Naive B cell (primary cell): ENCODE data around the gene STK40. TPM values are rescaled to one million over a fixed set of nuclear protein-coding genes. Genes with fewer than 3 reads are reported as not detected.

ENCODE experiments used
- ATAC-seq, 2 donors: fragments of 150-1000 bp; cut with Tn5 transposase; 2 replicates each; pipeline ENCODE4 v1.10.0; 2021; ENCODE audit warnings: low read depth in 2 of 2, mild to moderate bottlenecking in 2 of 2, moderate library complexity in 2 of 2
- DNase-seq: peaks from one replicate; pipeline ENCODE4 v3.0.0; 2022
- H3K27ac Mint-ChIP-seq, 6 donors: one replicate each; pipeline ENCODE4 v1.8.0; 2020 to 2022; ENCODE audit warnings: mild to moderate bottlenecking in 6 of 6, mixed read lengths in 6 of 6, moderate library complexity in 5 of 6, inconsistent platforms in 2 of 6
- H3K27me3 Mint-ChIP-seq, 3 donors: one replicate each; pipeline ENCODE4 v1.8.0; 2021 to 2022; ENCODE audit warnings: mixed read lengths in 3 of 3, mild to moderate bottlenecking in 1 of 3
- H3K36me3 Mint-ChIP-seq, 2 donors: one replicate each; pipeline ENCODE4 v1.8.0; 2020 to 2022; ENCODE audit warnings: mixed read lengths in 2 of 2, inconsistent platforms in 1 of 2, mild to moderate bottlenecking in 1 of 2
- H3K4me1 Mint-ChIP-seq, 3 donors: one replicate each; pipeline ENCODE4 v1.8.0; 2020 to 2022; ENCODE audit warnings: mixed read lengths in 3 of 3, inconsistent platforms in 1 of 3, mild to moderate bottlenecking in 1 of 3, moderate library complexity in 1 of 3
- H3K4me3 Mint-ChIP-seq, 8 donors: one replicate each; pipeline ENCODE4 v1.8.0; 2020 to 2022; ENCODE audit warnings: mild to moderate bottlenecking in 8 of 8, mixed read lengths in 8 of 8, moderate library complexity in 8 of 8, inconsistent platforms in 2 of 8
- H3K9me3 Mint-ChIP-seq, 7 donors: one replicate each; pipeline ENCODE4 v1.8.0; 2020 to 2022; ENCODE audit warnings: mixed read lengths in 7 of 7, mild to moderate bottlenecking in 5 of 7, inconsistent platforms in 2 of 7, moderate library complexity in 1 of 7
- polyA plus RNA-seq, 6 donors: library from polyadenylated mRNA; unstranded; fragments of 300-500 nt; fragmentation: Illumina TruSeq; gene quantifications; one replicate each; pipeline ENCODE4 v1.2.3, GENCODE V29; 2021; ENCODE audit warnings: low read depth in 6 of 6

STK40 gene
- polyA plus RNA-seq, 6 donors from 2014 or later, result 62.3 to 105 (median 73.3) TPM

DNA sequence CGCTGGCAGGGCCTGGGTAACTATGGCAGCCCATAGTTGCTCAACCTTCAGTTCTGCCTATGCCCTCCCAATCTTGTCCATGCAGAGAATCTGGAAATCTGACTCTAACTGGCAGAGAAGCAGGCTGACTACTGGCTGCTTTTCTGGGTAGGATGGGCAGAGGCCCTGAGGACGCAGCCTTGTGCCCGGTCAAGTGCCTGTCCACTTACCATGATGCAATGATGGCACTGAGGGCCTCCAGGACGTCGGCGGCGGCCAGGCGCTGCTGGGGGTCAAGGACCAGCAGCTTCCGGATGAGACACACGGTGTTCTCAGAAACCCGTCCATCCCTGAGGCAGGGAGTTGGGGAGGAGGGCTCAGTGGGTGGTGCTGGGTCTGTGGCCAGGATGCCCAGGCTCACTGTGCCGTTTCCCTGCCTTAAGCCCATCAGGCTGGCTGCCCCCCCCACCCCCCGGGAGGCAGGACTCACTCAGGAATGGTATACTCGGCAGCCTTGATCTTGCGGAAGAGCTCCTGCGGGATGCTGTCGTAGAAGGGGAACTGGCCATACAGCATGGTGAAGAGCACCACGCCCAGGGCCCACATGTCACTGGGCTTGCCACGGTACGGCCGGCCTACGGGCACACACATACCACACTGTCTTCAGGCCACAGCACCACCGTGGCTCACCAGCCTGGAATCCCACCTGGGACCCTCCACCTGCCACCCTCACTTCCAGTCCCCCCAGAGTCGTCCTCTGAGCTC lies 41.9 kb downstream of the STK40 start:
- Mint-ChIP-seq H3K4me3 (no peak overlapping the region), H3K36me3 (peaks cover 8 to 39% of the 10 kb centered on the region in 2 donors), H3K9me3 (no peaks in the 10 kb centered on the region), H3K4me1 (peaks cover 4 to 15% (median 12%) of the 10 kb centered on the region in 3 donors), H3K27ac (peak overlapping the region in 2 of 6 donors; percentile 24 to 38), H3K27me3 (no peaks in the 10 kb centered on the region)
- ATAC-seq, result no peak
- no peak for DNase-seq

DNA sequence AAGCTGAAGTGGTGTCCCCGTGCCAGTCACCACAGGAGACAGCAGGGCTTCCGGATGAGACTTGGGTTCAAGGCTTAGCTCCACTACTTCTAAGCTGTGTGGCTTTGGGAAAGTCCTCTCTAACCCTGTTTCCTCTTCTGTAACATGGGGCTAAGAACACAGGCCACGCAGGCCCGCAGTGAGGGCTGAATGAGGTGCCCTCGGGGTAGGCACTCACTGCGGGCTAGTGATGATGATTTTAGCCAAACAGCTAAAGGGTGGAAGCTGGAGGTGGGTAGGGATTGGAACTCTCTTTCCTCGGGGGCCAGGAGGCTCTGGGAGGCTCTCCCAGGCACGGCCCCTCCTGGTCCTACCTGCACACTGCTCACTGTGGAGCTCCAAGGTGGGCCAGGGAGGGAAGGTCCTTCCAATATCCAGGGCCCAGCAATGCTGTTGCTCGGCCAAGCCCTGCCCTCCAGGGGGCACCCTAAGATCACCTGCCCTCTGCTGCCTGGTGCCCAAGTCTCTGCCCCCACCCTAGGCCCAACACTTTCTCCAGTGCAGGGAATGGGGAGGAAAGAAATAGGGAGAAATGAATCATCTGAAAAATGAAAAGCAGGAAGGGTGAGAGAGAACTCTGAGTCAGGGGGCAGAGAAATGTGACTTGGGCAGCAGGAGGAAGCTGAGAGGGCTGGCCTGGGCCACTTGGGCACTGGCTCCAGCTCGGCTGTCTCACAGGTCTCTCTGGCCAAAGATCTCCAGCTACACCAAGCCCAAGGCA lies 43.1 kb downstream of the STK40 start:
- no peaks in the 10 kb centered on the region for H3K27me3 Mint-ChIP-seq
- H3K9me3 Mint-ChIP-seq, result no peaks in the 10 kb centered on the region
- DNase-seq (peak; percentile 52), ATAC-seq (peak; percentile 70 to 84)
- H3K27ac Mint-ChIP-seq, result peak overlapping the region in 1 of 6 donors; percentile 89
- H3K36me3 Mint-ChIP-seq, result peaks cover 0 to 29% of the 10 kb centered on the region in 2 donors
- peak overlapping the region in 1 of 8 donors; percentile 29 for H3K4me3 Mint-ChIP-seq
- peaks cover 4 to 17% (median 16%) of the 10 kb centered on the region in 3 donors for H3K4me1 Mint-ChIP-seq

GRCh38 chr1:36341626-36342320 lies 44.0 kb downstream of the STK40 start:
- ATAC-seq (no peak), DNase-seq (no peak)
- peaks cover 4 to 21% (median 16%) of the 10 kb centered on the region in 3 donors for H3K4me1 Mint-ChIP-seq
- H3K27ac Mint-ChIP-seq, result no peak overlapping the region
- peaks cover 0 to 21% of the 10 kb centered on the region in 2 donors for H3K36me3 Mint-ChIP-seq
- no peaks in the 10 kb centered on the region for H3K27me3 Mint-ChIP-seq
- H3K4me3 Mint-ChIP-seq, result no peak overlapping the region
- no peaks in the 10 kb centered on the region for H3K9me3 Mint-ChIP-seq

GRCh38 chr1:36339615-36340014 lies 46.1 kb downstream of the STK40 start:
- no peaks in the 10 kb centered on the region for H3K27me3 Mint-ChIP-seq
- H3K9me3 Mint-ChIP-seq, result no peaks in the 10 kb centered on the region
- ATAC-seq (no peak), DNase-seq (no peak)
- peak overlapping the region in 1 of 6 donors; percentile 33 for H3K27ac Mint-ChIP-seq
- peaks cover 4 to 21% (median 16%) of the 10 kb centered on the region in 3 donors for H3K4me1 Mint-ChIP-seq
- peaks cover 0 to 13% of the 10 kb centered on the region in 2 donors for H3K36me3 Mint-ChIP-seq
- no peak overlapping the region for H3K4me3 Mint-ChIP-seq

DNA sequence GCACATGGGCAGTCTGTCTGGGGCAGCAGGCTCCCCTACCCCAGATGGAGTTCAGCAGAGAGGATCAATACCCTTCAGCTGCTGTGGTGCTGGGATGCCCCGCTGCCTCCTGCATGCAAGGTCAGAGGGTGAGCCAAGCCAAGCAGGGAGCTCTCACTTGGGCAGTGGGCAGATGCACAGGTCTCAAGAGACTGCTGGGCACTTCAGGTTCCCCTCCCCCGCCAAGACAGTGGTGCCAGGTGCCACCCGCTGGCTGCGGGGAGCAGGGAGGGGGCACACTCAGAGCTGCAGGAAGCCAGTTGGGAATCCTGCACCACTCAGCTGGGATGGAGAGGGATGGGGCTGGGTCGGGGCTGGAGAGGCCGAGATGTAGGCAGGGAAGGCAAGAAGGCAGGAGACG lies 46.5 kb downstream of the STK40 start:
- peak overlapping the region in 2 of 6 donors; percentile 33 to 34 for H3K27ac Mint-ChIP-seq
- no peak for ATAC-seq
- H3K9me3 Mint-ChIP-seq, result no peaks in the 10 kb centered on the region
- no peaks in the 10 kb centered on the region for H3K27me3 Mint-ChIP-seq
- peaks cover 4 to 21% (median 16%) of the 10 kb centered on the region in 3 donors for H3K4me1 Mint-ChIP-seq
- peaks cover 0 to 12% of the 10 kb centered on the region in 2 donors for H3K36me3 Mint-ChIP-seq
- H3K4me3 Mint-ChIP-seq, result no peak overlapping the region
- no peak for DNase-seq

DNA sequence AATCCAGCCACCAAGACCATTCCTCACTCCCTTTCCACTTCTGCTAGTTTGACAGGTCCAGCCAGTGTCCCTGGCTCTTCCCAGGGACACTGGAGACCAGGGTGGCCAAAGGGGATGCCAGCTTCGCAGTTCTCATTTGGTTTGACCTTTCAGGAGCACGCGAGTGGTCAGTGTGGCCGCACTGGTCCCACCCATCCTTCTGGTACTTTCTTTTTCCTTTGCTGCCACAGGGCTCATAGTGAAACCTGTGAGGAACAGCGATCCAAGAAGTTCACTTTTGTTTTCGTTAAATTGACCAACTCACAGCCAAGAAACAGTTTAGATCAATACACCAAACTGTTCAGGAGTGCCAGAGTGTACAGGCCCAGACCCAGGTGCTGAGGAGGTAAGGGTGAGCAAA lies 47.9 kb downstream of the STK40 start:
- Mint-ChIP-seq H3K4me1 (peaks cover 4 to 21% (median 16%) of the 10 kb centered on the region in 3 donors), H3K27ac (no peak overlapping the region), H3K9me3 (no peaks in the 10 kb centered on the region)

DNA sequence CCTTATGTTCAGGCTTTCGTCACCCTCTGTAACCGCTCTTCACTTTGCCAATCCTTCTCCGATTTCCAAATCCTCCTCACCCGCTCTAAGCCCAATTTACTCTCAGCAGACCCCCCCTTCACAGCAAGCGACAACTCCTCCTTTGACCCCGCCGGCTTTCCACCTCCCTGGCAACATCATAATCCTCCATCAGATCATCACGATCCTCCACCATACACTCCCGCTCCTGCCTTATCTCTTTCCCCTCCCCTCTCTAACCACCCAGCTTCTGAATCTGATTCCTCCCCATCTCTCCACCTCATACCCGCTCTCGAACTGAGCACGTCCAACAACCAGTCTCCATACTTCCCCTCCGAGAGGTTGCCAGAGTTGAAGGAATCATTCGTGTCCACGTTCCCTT lies 54.8 kb downstream of the STK40 start:
- Mint-ChIP-seq H3K27me3 (peaks cover 16 to 39% (median 38%) of the 10 kb centered on the region in 3 donors), H3K9me3 (no peaks in the 10 kb centered on the region), H3K4me1 (no peaks in the 10 kb centered on the region), H3K36me3 (no peaks in the 10 kb centered on the region), H3K4me3 (no peak overlapping the region), H3K27ac (no peak overlapping the region)
- no peak for DNase-seq
- ATAC-seq, result no peak

More for the DNA sequence above, 47.9 kb downstream of the STK40 start:
- Mint-ChIP-seq H3K36me3 (peaks cover 0 to 12% of the 10 kb centered on the region in 2 donors), H3K27me3 (no peaks in the 10 kb centered on the region), H3K4me3 (peak overlapping the region in 1 of 8 donors; percentile 22)
- no peak for ATAC-seq
- DNase-seq, result no peak

DNA sequence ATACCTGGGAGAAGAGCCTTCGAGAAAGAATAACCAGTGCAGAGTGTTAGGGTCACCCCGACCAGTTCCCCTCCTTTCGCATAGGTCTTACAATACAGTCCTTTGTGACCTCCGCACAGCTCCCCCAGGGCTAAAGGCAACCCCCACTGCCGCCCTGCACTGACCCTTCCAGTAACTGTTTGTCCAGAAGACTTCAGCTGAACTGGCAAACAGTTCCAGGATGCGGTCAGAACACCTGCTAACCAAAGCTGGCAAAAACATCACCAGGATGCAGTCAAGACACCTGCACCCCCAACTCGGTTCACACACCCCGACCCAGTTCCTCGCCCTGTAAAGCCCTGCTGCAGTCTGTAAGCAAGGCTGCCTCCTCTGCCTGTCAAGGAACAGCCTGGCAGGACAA lies 55.9 kb downstream of the STK40 start:
- peaks cover 20 to 43% (median 38%) of the 10 kb centered on the region in 3 donors for H3K27me3 Mint-ChIP-seq
- H3K4me3 Mint-ChIP-seq, result no peak overlapping the region
- peaks cover 0 to 3% (median under 1%) of the 10 kb centered on the region in 3 donors for H3K4me1 Mint-ChIP-seq
- ATAC-seq (no peak), DNase-seq (no peak)
- no peaks in the 10 kb centered on the region for H3K36me3 Mint-ChIP-seq
- H3K27ac Mint-ChIP-seq, result peak overlapping the region in 1 of 6 donors; percentile 59
- H3K9me3 Mint-ChIP-seq, result no peaks in the 10 kb centered on the region

DNA sequence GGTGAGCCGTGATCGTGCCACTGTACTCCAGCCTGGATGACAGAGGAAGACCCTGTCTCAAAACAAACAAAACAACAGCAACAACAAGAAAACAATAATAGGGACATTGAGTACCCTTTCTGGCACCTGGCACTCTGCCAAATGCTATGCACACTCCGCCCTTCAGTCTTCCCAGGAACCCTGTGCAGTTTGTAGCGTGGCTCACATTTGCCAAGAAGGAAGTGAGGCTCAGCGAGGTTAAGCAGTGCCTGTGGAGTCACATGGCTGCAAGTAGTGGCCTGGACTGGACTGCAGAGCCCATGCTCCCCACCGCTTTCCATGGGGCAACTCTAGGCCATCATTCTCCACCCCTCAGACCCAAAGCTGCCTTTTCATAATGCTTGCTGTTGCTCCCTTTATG lies 57.0 kb downstream of the STK40 start:
- no peak overlapping the region for H3K27ac Mint-ChIP-seq
- no peak overlapping the region for H3K4me3 Mint-ChIP-seq
- no peak for DNase-seq
- peaks cover 20 to 49% (median 38%) of the 10 kb centered on the region in 3 donors for H3K27me3 Mint-ChIP-seq
- H3K4me1 Mint-ChIP-seq, result peaks cover 10 to 14% (median 11%) of the 10 kb centered on the region in 3 donors
- ATAC-seq, result no peak
- H3K36me3 Mint-ChIP-seq, result no peaks in the 10 kb centered on the region
- no peaks in the 10 kb centered on the region for H3K9me3 Mint-ChIP-seq

DNA sequence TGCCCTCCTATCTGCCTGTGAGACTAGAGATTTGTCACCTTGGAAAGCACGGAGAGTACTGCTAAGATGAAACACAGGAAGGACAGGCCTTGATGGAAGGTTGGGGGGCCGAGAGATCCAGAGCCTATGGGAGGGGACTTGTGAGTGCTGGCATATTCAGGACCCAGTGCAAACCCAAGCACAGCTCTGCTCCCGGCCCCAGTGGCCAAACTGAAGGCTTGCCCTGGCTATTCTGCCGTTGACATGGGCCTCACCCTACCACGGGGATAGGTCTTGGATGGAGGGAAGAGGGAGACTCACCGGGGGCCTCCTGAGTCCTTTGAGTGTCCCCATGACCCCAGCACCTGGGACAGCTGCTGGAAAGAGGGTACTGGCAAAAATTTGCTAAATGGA lies 57.6 kb downstream of the STK40 start:
- DNase-seq, result no peak
- no peak for ATAC-seq
- Mint-ChIP-seq H3K27me3 (peaks cover 20 to 49% (median 38%) of the 10 kb centered on the region in 3 donors), H3K4me1 (peaks cover 11 to 15% (median 11%) of the 10 kb centered on the region in 3 donors), H3K9me3 (no peaks in the 10 kb centered on the region), H3K27ac (no peak overlapping the region), H3K36me3 (no peaks in the 10 kb centered on the region), H3K4me3 (peak overlapping the region in 1 of 8 donors; percentile 52)

GRCh38 chr1:36327421-36328087 lies 58.2 kb downstream of the STK40 start:
- no peak for ATAC-seq
- peak overlapping the region in 3 of 8 donors; percentile 16 to 52 (median 35) for H3K4me3 Mint-ChIP-seq
- no peak for DNase-seq
- peaks cover 11 to 15% (median 11%) of the 10 kb centered on the region in 3 donors for H3K4me1 Mint-ChIP-seq
- H3K27me3 Mint-ChIP-seq, result peaks cover 20 to 49% (median 38%) of the 10 kb centered on the region in 3 donors
- H3K9me3 Mint-ChIP-seq, result no peaks in the 10 kb centered on the region
- no peak overlapping the region for H3K27ac Mint-ChIP-seq
- H3K36me3 Mint-ChIP-seq, result no peaks in the 10 kb centered on the region

GRCh38 chr1:36326499-36326898 lies 59.2 kb downstream of the STK40 start:
- ATAC-seq, result no peak
- Mint-ChIP-seq H3K4me1 (peaks cover 15 to 20% (median 16%) of the 10 kb centered on the region in 3 donors), H3K27ac (peak overlapping the region in 2 of 6 donors; percentile 38 to 56), H3K27me3 (peaks cover 20 to 44% (median 36%) of the 10 kb centered on the region in 3 donors), H3K36me3 (no peaks in the 10 kb centered on the region), H3K9me3 (no peaks in the 10 kb centered on the region), H3K4me3 (peak overlapping the region in 3 of 8 donors; percentile 33 to 61 (median 33))
- DNase-seq, result no peak

DNA sequence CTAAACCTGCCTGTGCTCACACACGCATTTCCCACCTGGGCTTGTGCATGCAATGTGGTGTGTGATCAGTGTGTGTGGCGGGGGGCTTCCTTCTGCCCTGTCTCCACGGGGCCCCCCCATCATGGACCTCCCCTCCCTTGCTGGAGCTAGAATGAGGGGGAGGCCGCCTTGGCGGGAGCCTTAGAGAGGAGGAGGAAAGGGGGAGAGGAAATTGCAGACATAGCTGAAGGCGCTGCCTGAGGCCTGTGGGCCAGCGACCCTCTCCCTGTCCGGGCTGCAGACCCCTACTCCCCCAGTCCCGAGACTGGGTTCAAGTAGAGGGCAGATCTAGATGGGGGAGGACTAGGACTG lies 61.4 kb downstream of the STK40 start:
- no peaks in the 10 kb centered on the region for H3K36me3 Mint-ChIP-seq
- ATAC-seq, result no peak
- peak overlapping the region; percentile 74 to 90 (median 82) for H3K4me3 Mint-ChIP-seq
- DNase-seq, result no peak
- H3K4me1 Mint-ChIP-seq, result peaks cover 23 to 34% (median 24%) of the 10 kb centered on the region in 3 donors
- H3K27ac Mint-ChIP-seq, result peak overlapping the region in 3 of 6 donors; percentile 56 to 75 (median 68)
- H3K9me3 Mint-ChIP-seq, result no peaks in the 10 kb centered on the region
- H3K27me3 Mint-ChIP-seq, result peaks cover 14 to 33% (median 22%) of the 10 kb centered on the region in 3 donors
